ENCODE results near the gene PSMB9. TPM values are rescaled to one million over a fixed set of nuclear protein-coding genes. Genes with fewer than 3 reads are reported as not detected.

The PSMB9 gene
- total RNA-seq, 2 experiments from 2014 or later, result 402 to 473 TPM

- ATAC-seq (no peak), DNase-seq (no peak)
- no peak overlapping the region for H3K4me3 Mint-ChIP-seq
- CTCF ChIA-PET, result interaction anchor here (1.6 to 3.1 kb wide), 2 partner anchors 8 to 38 kb away, joined by 6 to 20 read pairs; partner anchors contain the start of gene TAP2
- H3K36me3 Mint-ChIP-seq, result peaks cover 70% of the 10 kb centered on the region
- H3K27me3 Mint-ChIP-seq, result no peaks in the 10 kb centered on the region
- no peaks in the 10 kb centered on the region for H3K9me3 Mint-ChIP-seq (ENCODE audit: low read depth)
- peaks cover 64% of the 10 kb centered on the region for H3K4me1 Mint-ChIP-seq
- no peak overlapping the region for H3K27ac Mint-ChIP-seq
Observed at GRCh38 chr6:32830017-32830416, 24.0 kb upstream of the PSMB9 start.

GRCh38 chr6:32830936-32831335 is 23.1 kb upstream of the PSMB9 start:
- no peaks in the 10 kb centered on the region for H3K9me3 Mint-ChIP-seq (ENCODE audit: low read depth)

GRCh38 chr6:32832535-32832934 is 21.5 kb upstream of the PSMB9 start:
- ATAC-seq (no peak), DNase-seq (no peak)
- Mint-ChIP-seq H3K9me3 (ENCODE audit: low read depth) (no peaks in the 10 kb centered on the region), H3K4me3 (no peak overlapping the region), H3K36me3 (peaks cover 92% of the 10 kb centered on the region), H3K27me3 (no peaks in the 10 kb centered on the region), H3K4me1 (peaks cover 81% of the 10 kb centered on the region), H3K27ac (no peak overlapping the region)
- CTCF ChIA-PET, result interaction anchor here (0.9 to 1.5 kb wide), 3 partner anchors 11 to 152 kb away, joined by 3 to 5 read pairs (median 4); no protein-coding TSS in a partner anchor

More at GRCh38 chr6:32830936-32831335, 23.1 kb upstream of the PSMB9 start:
- Mint-ChIP-seq H3K27me3 (no peaks in the 10 kb centered on the region), H3K4me3 (no peak overlapping the region), H3K36me3 (peaks cover 79% of the 10 kb centered on the region), H3K4me1 (peaks cover 73% of the 10 kb centered on the region), H3K27ac (no peak overlapping the region)
- CTCF ChIA-PET, result interaction anchor here (1.6 kb wide), 1 partner anchor 37 kb away, joined by 6 read pairs; no protein-coding TSS in a partner anchor
- ATAC-seq (no peak), DNase-seq (no peak)

GRCh38 chr6:32833664-32834063 is 20.3 kb upstream of the PSMB9 start:
- no peaks in the 10 kb centered on the region for H3K9me3 Mint-ChIP-seq (ENCODE audit: low read depth)
- H3K4me1 Mint-ChIP-seq, result peaks cover 73% of the 10 kb centered on the region
- no peak overlapping the region for H3K27ac Mint-ChIP-seq
- ATAC-seq, result no peak
- H3K27me3 Mint-ChIP-seq, result no peaks in the 10 kb centered on the region
- peaks cover 84% of the 10 kb centered on the region for H3K36me3 Mint-ChIP-seq
- CTCF ChIA-PET, result interaction anchor here (3.1 kb wide), 1 partner anchor 34 kb away, joined by 16 read pairs; no protein-coding TSS in a partner anchor
- H3K4me3 Mint-ChIP-seq, result no peak overlapping the region
- DNase-seq, result no peak

GRCh38 chr6:32835167-32835893 is 18.7 kb upstream of the PSMB9 start:
- peaks cover 75% of the 10 kb centered on the region for H3K36me3 Mint-ChIP-seq
- DNase-seq (no peak), ATAC-seq (no peak)
- H3K9me3 Mint-ChIP-seq (ENCODE audit: low read depth), result no peaks in the 10 kb centered on the region
- peaks cover 80% of the 10 kb centered on the region for H3K4me1 Mint-ChIP-seq
- H3K27ac Mint-ChIP-seq, result peak overlapping the region; percentile 26
- no peaks in the 10 kb centered on the region for H3K27me3 Mint-ChIP-seq
- CTCF ChIA-PET, result interaction anchor here (0.6 to 3.1 kb wide), 3 partner anchors 33 to 149 kb away, joined by 3 to 16 read pairs (median 3); no protein-coding TSS in a partner anchor
- H3K4me3 Mint-ChIP-seq, result peak overlapping the region; percentile 34

- ATAC-seq, result no peak
- no peak for DNase-seq
- CTCF ChIA-PET, result interaction anchor here (0.8 to 11.5 kb wide), 4 partner anchors 9 to 43 kb away, joined by 3 to 318 read pairs (median 154); partner anchors contain the start of genes PSMB9 and TAP1
- Mint-ChIP-seq H3K27ac (peak overlapping the region; percentile 95), H3K4me1 (peaks cover 85% of the 10 kb centered on the region), H3K27me3 (no peaks in the 10 kb centered on the region), H3K36me3 (peaks cover 74% of the 10 kb centered on the region), H3K4me3 (peak overlapping the region; percentile 94), H3K9me3 (ENCODE audit: low read depth) (no peaks in the 10 kb centered on the region)
Observed at GRCh38 chr6:32836873-32837272, 17.1 kb upstream of the PSMB9 start.

GRCh38 chr6:32837651-32838113 is 16.3 kb upstream of the PSMB9 start:
- no peak for DNase-seq
- ATAC-seq, result no peak

GRCh38 chr6:32838114-32838958 is 15.7 kb upstream of the PSMB9 start, which contains the start of gene TAP2:
Gene TAP2 (minus strand): TSS chr6:32838739. CDS start chr6:32838233, 506 bp downstream.
- ATAC-seq (peak; percentile 82), DNase-seq (peak; percentile 98)
- H3K36me3 Mint-ChIP-seq, result peaks cover 77% of the 10 kb centered on the region
- no peaks in the 10 kb centered on the region for H3K27me3 Mint-ChIP-seq
- no peaks in the 10 kb centered on the region for H3K9me3 Mint-ChIP-seq (ENCODE audit: low read depth)
- peak within 1 kb of the TSS; percentile 94 for H3K4me3 Mint-ChIP-seq
- H3K27ac Mint-ChIP-seq, result peak within 1 kb of the TSS; percentile 95
- peaks cover 77% of the 10 kb centered on the region for H3K4me1 Mint-ChIP-seq
- CTCF ChIA-PET, result interaction anchor here (0.6 to 11.5 kb wide), 41 partner anchors 10 to 659 kb away, joined by 3 to 318 read pairs (median 5); partner anchors contain the start of genes BRD2, HLA-DMA, HLA-DPB1 and PSMB9

More at GRCh38 chr6:32837651-32838113, 16.3 kb upstream of the PSMB9 start:
- Mint-ChIP-seq H3K9me3 (ENCODE audit: low read depth) (no peaks in the 10 kb centered on the region), H3K4me3 (peak overlapping the region; percentile 94), H3K36me3 (peaks cover 77% of the 10 kb centered on the region), H3K4me1 (peaks cover 83% of the 10 kb centered on the region), H3K27me3 (no peaks in the 10 kb centered on the region), H3K27ac (peak overlapping the region; percentile 95)
- CTCF ChIA-PET, result interaction anchor here (0.8 to 11.5 kb wide), 29 partner anchors 9 to 642 kb away, joined by 3 to 318 read pairs (median 6); partner anchors contain the start of genes BRD2, HLA-DMA, HLA-DPB1 and PSMB9

GRCh38 chr6:32839356-32839755 is 14.6 kb upstream of the PSMB9 start:
- CTCF ChIA-PET, result interaction anchor here (1.0 to 11.5 kb wide), 22 partner anchors 11 to 660 kb away, joined by 3 to 318 read pairs (median 8); partner anchors contain the start of genes BRD2, HLA-DMA, PSMB9 and TAP1
- Mint-ChIP-seq H3K36me3 (peaks cover 71% of the 10 kb centered on the region), H3K27me3 (no peaks in the 10 kb centered on the region), H3K27ac (peak overlapping the region; percentile 95), H3K4me3 (no peak overlapping the region), H3K9me3 (ENCODE audit: low read depth) (no peaks in the 10 kb centered on the region), H3K4me1 (peaks cover 67% of the 10 kb centered on the region)
- ATAC-seq (no peak), DNase-seq (no peak)

GRCh38 chr6:32840604-32841246 is 13.3 kb upstream of the PSMB9 start:
- Mint-ChIP-seq H3K9me3 (ENCODE audit: low read depth) (no peaks in the 10 kb centered on the region), H3K27ac (peak overlapping the region; percentile 95), H3K27me3 (no peaks in the 10 kb centered on the region), H3K36me3 (peaks cover 71% of the 10 kb centered on the region), H3K4me3 (peak overlapping the region; percentile 86), H3K4me1 (peaks cover 58% of the 10 kb centered on the region)
- ATAC-seq (peak; percentile 3), DNase-seq (peak; percentile 87)
- CTCF ChIA-PET, result interaction anchor here (0.9 to 11.5 kb wide), 7 partner anchors 10 to 143 kb away, joined by 3 to 318 read pairs (median 17); partner anchors contain the start of genes BRD2, PSMB9 and TAP1

GRCh38 chr6:32842021-32842650 is 11.9 kb upstream of the PSMB9 start:
- H3K4me1 Mint-ChIP-seq, result peaks cover 52% of the 10 kb centered on the region
- no peak for DNase-seq
- CTCF ChIA-PET, result interaction anchor here (1.5 to 11.5 kb wide), 5 partner anchors 8 to 142 kb away, joined by 5 to 318 read pairs (median 62); partner anchors contain the start of genes BRD2, PSMB9 and TAP1

GRCh38 chr6:32842690-32843089 is 11.3 kb upstream of the PSMB9 start:
- no peak for DNase-seq
- no peaks in the 10 kb centered on the region for H3K9me3 Mint-ChIP-seq (ENCODE audit: low read depth)

More at GRCh38 chr6:32842021-32842650, 11.9 kb upstream of the PSMB9 start:
- Mint-ChIP-seq H3K9me3 (ENCODE audit: low read depth) (no peaks in the 10 kb centered on the region), H3K27me3 (no peaks in the 10 kb centered on the region), H3K27ac (peak overlapping the region; percentile 95), H3K4me3 (peak overlapping the region; percentile 86), H3K36me3 (peaks cover 70% of the 10 kb centered on the region)
- ATAC-seq, result no peak

More at GRCh38 chr6:32842690-32843089, 11.3 kb upstream of the PSMB9 start:
- Mint-ChIP-seq H3K4me3 (peak overlapping the region; percentile 86), H3K36me3 (peaks cover 70% of the 10 kb centered on the region), H3K27me3 (no peaks in the 10 kb centered on the region), H3K4me1 (peaks cover 53% of the 10 kb centered on the region), H3K27ac (peak overlapping the region; percentile 95)
- CTCF ChIA-PET, result interaction anchor here (1.5 to 11.5 kb wide), 5 partner anchors 8 to 142 kb away, joined by 5 to 318 read pairs (median 62); partner anchors contain the start of genes BRD2, PSMB9 and TAP1
- ATAC-seq, result no peak

Measured in activated CD8-positive, alpha-beta memory T cell treated with anti-CD3 and anti-CD28 coated beads, Interleukin-2, amount 10 ng/mL, durations not matched to agents 7 days and 5 days (primary cell).